Left colon (tissue), 2 donors: Measurements from ENCODE around the gene GOLGA6D. TPM values are rescaled to one million over a fixed set of nuclear protein-coding genes. Genes with fewer than 3 reads are reported as not detected.
A peak's percentile ranks its signal among the peaks of the same experiment; 100 is the strongest.
"Not testable (repeated sequence)": the region's sequence is repeated elsewhere in the genome, so short reads cannot be mapped to it uniquely, and the experiment has no call there.

Source experiments
- ATAC-seq: fragments of 200-7000 bp; cut with Tn5 transposase; one replicate; pipeline ENCODE4 v1.9.1; 2020; ENCODE audit warnings: mild to moderate bottlenecking, moderate library complexity
- DNase-seq, 2 donors: peaks; one replicate each; pipeline ENCODE4 v3.0.0-alpha.2; 2020
- intact Hi-C, 2 donors: fragments of 100-400 bp; cut with DNase I in 1 of 2; cut with micrococcal nuclease in 1 of 2; formaldehyde crosslinking; loops; one replicate each; pipeline versions ENCODE4 v1.11.2 to v1.14.0; 2022; cut with DNase I, micrococcal nuclease
- total RNA-seq, 2 donors: library from RNA; stranded (reverse); fragmentation: NEBNext Ultra II Directional; extraction: Animal tissue kit (Norgen Biotek cat#: 25700); gene quantifications; one replicate each; pipeline ENCODE4 v1.2.1, GENCODE V29; 2021
- donor health status: DM: no; HTN: no; CAD: no.
- donor health status: DM: yes; HTN: yes; CAD: no.

The GOLGA6D gene
- total RNA-seq, 2 donors from 2014 or later: not detected

DNA sequence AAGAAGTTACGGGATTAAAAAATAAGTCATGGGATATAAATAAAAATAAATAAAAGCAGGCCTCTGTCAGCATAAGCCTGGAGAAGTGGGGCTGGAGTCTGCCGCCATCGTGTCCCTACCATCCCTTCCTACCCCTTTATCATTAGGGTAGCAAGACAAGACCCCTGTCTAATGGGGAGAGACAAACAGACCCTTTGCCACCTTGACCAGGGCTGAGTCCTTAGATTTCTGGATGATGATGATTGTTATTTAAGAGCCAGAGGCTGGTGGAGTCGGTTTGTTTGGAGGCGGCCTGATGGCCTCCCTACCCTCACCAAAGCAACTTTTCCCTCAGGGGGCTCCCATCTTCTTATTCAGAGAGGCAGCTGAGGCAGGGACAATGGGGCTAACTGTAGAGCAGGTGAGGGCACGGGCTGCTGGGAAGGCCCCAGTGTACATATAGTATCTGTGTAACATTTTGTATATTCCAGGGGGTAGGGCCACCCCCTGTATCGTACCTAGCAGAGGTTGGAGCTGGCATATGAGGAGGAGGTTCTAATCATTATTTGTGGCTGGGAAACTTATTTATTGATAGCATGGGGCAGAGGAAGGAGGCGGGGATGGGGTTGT, 8.8 kb upstream of the GOLGA6D start:
- ATAC-seq, intact Hi-C loops, DNase-seq: not testable (repeated sequence)

GRCh38 chr15:75274509-75275107, 8.0 kb upstream of the GOLGA6D start:
- ATAC-seq (peak; percentile 97), DNase-seq (peak; percentile 78 to 92)
- intact Hi-C loops: not testable (repeated sequence)

- intact Hi-C loops, ATAC-seq, DNase-seq: not testable (repeated sequence)
These were observed 7.0 kb upstream of the GOLGA6D start for GRCh38 chr15:75275617-75276016.

DNA sequence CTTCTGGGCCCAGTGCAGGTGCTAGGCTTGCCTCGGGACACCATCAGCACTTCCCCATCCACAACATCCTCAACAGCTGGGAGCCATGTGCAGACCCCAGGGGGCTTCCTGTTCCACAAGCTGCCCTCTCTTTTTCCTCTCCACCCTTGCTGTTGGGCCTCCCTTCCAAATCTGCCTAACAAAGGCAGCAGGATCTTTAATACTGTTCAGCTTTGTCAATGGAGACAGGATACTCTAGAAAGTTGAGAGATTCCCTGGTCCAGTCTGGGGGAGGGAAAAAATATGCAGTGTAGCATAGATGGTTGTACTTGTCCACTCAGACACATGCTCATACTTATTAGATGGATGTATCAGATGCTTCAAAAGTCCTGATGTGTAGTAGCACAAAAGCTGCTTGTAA, 4.1 kb upstream of the GOLGA6D start:
- DNase-seq, ATAC-seq, intact Hi-C loops: not testable (repeated sequence)

DNA sequence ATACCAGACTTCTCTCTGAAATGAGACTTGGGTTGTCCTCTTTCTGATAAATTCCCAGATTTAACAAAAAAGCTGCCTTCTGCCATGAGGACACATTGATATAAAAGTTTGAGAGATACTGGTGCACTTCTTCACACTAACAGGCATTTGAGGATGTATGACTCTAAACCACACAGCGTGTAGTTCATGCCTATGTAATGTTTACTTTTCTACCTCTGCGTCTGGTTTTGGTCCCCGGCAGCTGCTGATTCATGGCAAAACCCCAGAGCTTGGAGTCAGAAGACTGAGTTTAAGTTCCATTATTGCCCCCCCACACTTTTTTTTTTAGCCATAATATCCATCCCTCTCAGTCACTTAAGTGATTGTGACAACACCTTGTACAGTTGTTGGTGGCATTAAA, 1.5 kb downstream of the GOLGA6D start:
- intact Hi-C loops, DNase-seq, ATAC-seq: not testable (repeated sequence)

- DNase-seq, ATAC-seq, intact Hi-C loops: not testable (repeated sequence)
These were observed 11.0 kb downstream of the GOLGA6D start for GRCh38 chr15:75293660-75294059.

DNA sequence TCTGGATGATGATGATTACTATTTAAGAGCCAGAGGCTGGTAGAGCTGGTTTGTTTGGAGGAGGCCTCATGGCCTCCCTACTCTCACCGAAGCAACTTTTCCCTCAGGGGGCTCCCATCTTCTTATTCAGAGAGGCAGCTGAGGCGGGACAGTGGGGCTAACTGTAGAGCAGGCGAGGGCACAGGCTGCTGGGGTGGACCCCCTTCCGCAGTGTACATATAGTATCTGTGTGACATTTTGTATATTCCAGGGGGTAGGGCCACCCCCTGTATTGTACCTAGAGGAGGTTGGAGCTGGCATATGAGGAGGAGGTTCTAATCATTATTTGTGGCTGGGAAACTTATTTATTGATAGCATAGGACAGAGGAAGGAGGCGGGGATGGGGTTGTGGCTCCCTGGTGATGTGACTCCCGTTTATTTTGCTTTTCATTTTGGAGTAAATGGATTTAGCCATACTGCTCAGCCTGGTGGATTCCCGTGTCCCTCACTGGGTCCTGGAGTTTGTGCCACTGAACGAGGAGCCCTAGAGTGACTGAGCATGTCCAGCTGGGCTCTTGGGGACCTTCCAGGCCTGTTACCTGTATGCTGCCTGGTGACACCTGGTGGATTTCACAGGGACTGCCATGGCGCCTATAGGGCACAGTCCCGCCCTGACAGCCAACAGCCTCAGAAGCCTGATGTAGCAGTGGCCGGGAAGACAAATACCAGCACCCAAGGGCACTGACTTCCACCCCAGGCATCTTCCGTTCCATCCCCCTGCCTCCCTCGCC, 16.1 kb downstream of the GOLGA6D start:
- ATAC-seq (peak; percentile 99), DNase-seq (peak in 1 of 2 donors; percentile 28)
- intact Hi-C loops: not testable (repeated sequence)

- peak; percentile 39 to 68 for DNase-seq
- intact Hi-C loops: not testable (repeated sequence)
- ATAC-seq: peak; percentile 98
These were observed 16.7 kb downstream of the GOLGA6D start for GRCh38 chr15:75299311-75299688.

DNA sequence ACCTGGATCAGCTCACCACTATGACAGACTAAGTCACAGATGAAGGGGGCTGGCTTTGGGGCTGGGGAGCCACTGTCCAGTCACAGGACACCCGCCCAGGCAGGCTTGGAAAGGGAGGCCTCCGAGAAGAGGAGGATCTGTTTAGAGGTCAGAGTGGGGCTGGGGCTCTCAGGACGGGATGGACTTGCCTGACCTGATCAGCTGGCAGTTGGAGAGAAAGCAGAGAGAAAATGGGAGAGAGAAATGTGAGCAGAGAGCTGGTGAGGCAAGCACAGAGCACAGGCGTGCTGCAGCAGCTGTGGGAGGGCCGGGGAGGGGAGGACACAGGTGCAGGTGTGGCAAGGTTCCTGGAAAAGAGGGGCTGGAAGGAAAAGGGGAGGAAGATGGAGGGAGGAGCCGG, 17.4 kb downstream of the GOLGA6D start:
- DNase-seq, ATAC-seq, intact Hi-C loops: not testable (repeated sequence)

GRCh38 chr15:75302318-75302717, 19.7 kb downstream of the GOLGA6D start:
- no peak for DNase-seq
- intact Hi-C loops: no loop called here
- ATAC-seq: no peak

GRCh38 chr15:75302753-75303152, 20.1 kb downstream of the GOLGA6D start:
- ATAC-seq, DNase-seq, intact Hi-C loops: not testable (repeated sequence)

DNA sequence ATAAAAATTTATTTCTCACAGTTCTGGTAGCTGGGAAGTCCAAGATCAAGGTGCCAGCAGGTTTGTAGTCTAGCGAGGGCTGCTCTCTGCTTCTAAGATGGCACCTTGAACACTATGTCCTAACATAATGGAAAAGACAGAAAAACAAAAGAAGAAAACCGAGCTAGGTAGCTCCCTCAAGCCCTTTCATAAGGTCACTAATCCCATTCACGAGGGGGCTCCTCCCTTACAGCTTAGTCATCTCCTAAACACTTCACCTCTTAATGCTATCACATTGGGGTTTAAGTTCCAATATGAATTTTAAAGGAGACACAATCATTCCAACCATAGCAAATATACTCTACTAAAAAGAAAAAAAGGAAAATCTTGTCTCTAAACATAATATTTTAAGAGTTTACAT, 23.6 kb downstream of the GOLGA6D start:
- intact Hi-C loops: no loop called here
- ATAC-seq: no peak
- no peak for DNase-seq

DNA sequence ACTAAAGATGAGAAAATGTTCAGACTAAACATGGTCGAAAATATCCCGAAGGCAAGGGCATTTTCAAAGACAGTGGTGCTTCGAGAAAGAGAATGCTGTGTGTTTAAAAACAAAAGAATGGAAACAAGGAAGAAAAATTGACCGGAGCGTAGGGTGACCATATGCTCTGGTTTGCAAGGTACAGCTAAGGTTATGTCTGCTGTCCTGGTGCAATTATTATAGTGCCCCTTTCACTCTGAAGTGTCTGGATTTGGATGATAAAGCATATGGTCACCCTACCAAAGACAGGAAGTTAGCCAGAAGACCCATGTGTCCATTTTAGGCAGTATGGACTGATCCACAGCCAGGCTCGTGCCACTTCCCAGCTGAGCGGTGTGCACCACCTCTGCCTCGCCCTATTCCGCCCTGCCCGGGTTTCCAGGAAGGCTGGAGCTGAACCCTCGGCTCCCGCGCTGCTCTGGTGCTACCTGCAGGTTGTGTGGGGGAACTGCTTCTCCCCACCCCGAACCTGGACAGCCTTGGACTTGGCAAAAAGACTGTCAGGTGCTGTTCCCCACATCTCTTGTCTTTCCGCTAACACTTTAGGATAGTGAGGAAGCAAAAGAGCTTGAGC, 25.2 kb downstream of the GOLGA6D start:
- intact Hi-C loops: no loop called here
- peak; percentile 100 for ATAC-seq
- peak; percentile 68 to 81 for DNase-seq

GRCh38 chr15:75309711-75310110, 27.1 kb downstream of the GOLGA6D start:
- intact Hi-C loops: no loop called here
- no peak for DNase-seq
- ATAC-seq: no peak

DNA sequence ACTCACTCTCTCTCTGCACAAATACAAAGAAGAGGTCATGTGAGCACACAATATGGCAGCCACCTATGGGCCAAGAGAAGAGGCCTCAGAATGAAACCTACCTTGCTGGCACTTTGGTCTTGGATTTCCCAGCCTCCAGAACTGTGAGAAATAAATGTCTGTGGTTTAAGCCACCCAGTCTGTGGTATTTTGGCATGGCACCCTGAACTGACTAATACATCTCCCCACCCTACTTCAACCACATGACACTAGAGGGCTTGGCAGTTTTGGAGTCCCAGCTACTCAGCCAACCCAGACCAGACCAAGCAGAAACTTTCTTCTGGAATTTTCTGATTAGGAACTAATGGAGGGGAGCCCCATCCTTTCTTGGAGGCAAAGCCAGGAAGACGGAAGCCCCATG, 29.9 kb downstream of the GOLGA6D start:
- intact Hi-C loops, ATAC-seq, DNase-seq: not testable (repeated sequence)

GRCh38 chr15:75313116-75313845, 30.6 kb downstream of the GOLGA6D start:
- DNase-seq (no peak), ATAC-seq (no peak)
- intact Hi-C loops: no loop called here

DNA sequence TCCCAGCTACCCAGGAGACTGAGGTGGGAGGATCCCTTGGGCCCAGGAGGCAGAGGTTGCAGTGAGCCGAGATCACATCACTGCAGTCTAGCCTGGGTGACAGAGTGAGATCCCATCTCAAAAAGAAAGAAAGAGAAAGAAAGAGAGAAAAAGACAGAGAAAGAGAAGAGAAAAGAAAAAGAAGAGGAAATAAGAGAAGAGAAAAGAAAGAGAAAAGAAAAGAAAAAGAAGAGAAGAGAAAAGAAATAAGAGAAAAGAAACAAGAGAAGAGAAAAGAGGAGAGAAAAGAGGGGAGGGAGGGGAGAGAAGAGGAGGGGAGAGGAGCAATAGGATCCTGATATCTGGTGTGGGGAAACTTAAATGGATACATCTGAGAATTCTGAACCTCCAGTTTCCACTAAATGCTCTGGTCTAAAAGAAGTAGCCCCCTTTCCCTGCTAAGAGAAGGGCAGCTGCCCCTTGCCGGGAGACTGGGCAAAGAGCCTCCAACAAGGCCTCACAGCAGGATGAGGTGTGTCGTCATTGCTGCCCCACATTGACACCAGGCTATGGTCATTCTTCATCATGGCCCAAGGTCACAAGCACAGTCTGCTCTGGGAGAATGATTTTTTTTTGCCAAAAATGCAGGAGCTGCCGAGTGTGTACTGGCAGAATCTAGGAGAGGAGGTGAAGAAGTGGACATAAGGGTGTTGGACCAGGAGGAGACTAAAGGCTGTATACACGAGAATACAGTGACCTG, 32.1 kb downstream of the GOLGA6D start:
- no peak for ATAC-seq
- intact Hi-C loops: no loop called here

DNA sequence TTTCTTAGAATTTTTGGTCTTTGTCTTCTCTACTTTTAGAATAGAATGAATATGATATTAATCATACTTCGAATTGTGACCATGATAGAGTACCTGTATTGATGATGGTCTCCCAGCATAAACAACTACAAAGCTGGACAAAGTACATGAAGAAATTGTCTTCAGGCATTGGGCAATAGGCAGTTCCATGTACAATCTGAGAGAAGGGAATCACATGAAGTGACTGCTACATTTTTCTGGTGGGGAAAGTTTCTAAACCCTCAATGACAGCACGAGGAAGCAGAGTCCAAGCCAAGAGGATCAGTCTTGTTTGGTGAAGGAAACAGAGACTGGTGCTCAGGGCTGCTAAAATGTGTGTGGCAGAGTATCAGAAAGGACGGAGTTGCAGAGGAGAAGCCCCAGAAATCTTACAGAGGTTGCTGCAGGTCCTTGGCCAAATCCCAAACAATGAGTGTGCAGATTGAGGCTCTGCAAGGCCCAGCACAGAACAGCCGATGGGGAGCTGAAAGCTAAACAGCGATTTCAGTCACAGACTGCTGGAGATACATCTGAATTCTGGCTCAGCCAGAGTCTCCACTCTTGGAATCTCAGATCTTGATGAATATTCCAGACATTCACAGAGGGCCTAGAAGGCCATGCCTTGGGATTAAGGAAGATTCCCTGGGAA, 36.7 kb downstream of the GOLGA6D start:
- DNase-seq, ATAC-seq, intact Hi-C loops: not testable (repeated sequence)

More for the DNA sequence above, 32.1 kb downstream of the GOLGA6D start:
- no peak for DNase-seq
